GM06990 (cell line): ENCODE data around the gene MOB2.
A peak's percentile ranks its signal among the peaks of the same experiment; 100 is the strongest.

Experiments used
- DNase-seq: peaks from one replicate; pipeline ENCODE4 v3.0.0-alpha.2; 2011; ENCODE audit not compliant: insufficient read length; ENCODE audit errors: extremely low read depth
- H3K27me3 ChIP-seq: replicated peaks from 2 replicates; pipeline ENCODE4 v1.6.0; 2011; ENCODE audit warnings: low read length; ENCODE audit not compliant: control insufficient read depth, insufficient read depth
- H3K36me3 ChIP-seq: 2 replicates; pipeline ENCODE4 v1.5.1; 2011; ENCODE audit warnings: low read length; ENCODE audit not compliant: control insufficient read depth, insufficient read depth
- H3K4me3 ChIP-seq: replicated peaks from 2 replicates; pipeline ENCODE4 v1.5.1; 2011; ENCODE audit warnings: low read depth, mild to moderate bottlenecking, control low read depth, low read length
- TF ChIP-seq, protein P1 (sequence below): IDR thresholded peaks from 2 replicates; pipeline ENCODE4 v1.5.1; 2011; ENCODE audit warnings: low read length, control low read depth, mild to moderate bottlenecking, inconsistent platforms; ENCODE audit not compliant: insufficient read depth, poor library complexity, severe bottlenecking

MOB2 gene

GRCh38 chr11:1484695-1485503, 1.7 kb downstream of the MOB2 start:
- TF ChIP-seq, protein P1, sequence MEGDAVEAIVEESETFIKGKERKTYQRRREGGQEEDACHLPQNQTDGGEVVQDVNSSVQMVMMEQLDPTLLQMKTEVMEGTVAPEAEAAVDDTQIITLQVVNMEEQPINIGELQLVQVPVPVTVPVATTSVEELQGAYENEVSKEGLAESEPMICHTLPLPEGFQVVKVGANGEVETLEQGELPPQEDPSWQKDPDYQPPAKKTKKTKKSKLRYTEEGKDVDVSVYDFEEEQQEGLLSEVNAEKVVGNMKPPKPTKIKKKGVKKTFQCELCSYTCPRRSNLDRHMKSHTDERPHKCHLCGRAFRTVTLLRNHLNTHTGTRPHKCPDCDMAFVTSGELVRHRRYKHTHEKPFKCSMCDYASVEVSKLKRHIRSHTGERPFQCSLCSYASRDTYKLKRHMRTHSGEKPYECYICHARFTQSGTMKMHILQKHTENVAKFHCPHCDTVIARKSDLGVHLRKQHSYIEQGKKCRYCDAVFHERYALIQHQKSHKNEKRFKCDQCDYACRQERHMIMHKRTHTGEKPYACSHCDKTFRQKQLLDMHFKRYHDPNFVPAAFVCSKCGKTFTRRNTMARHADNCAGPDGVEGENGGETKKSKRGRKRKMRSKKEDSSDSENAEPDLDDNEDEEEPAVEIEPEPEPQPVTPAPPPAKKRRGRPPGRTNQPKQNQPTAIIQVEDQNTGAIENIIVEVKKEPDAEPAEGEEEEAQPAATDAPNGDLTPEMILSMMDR = no peak

GRCh38 chr11:1484061-1484671, 2.4 kb downstream of the MOB2 start:
- H3K4me3 ChIP-seq = no peak overlapping the region
- DNase-seq = no peak
- H3K27me3 ChIP-seq = no peaks in the 10 kb centered on the region
- H3K36me3 ChIP-seq = peaks cover 3% of the 10 kb centered on the region
- TF ChIP-seq, protein P1 = no peak

More at GRCh38 chr11:1484695-1485503, 1.7 kb downstream of the MOB2 start:
- H3K4me3 ChIP-seq = no peak overlapping the region
- DNase-seq = no peak
- H3K36me3 ChIP-seq = no peaks in the 10 kb centered on the region; the same call in none of the 2 replicates
- no peaks in the 10 kb centered on the region for H3K27me3 ChIP-seq

GRCh38 chr11:1483445-1483961, 3.1 kb downstream of the MOB2 start:
- TF ChIP-seq, protein P1 = no peak
- Histone ChIP-seq H3K4me3 (no peak overlapping the region), H3K27me3 (no peaks in the 10 kb centered on the region), H3K36me3 (peaks cover 6% of the 10 kb centered on the region)
- no peak for DNase-seq

- H3K4me3 ChIP-seq = no peak overlapping the region
- no peak for DNase-seq
- H3K36me3 ChIP-seq = peaks cover 6% of the 10 kb centered on the region
- no peaks in the 10 kb centered on the region for H3K27me3 ChIP-seq
- TF ChIP-seq, protein P1 = peak; percentile 29
Observed at GRCh38 chr11:1482581-1483444, 3.8 kb downstream of the MOB2 start.

GRCh38 chr11:1481861-1482441, 4.6 kb downstream of the MOB2 start:
- DNase-seq = no peak
- no peaks in the 10 kb centered on the region for H3K27me3 ChIP-seq
- peaks cover 8% of the 10 kb centered on the region for H3K36me3 ChIP-seq
- TF ChIP-seq, protein P1 = no peak
- no peak overlapping the region for H3K4me3 ChIP-seq
